ENCODE measurements around the gene CAPN12. TPM values are rescaled to one million over a fixed set of nuclear protein-coding genes. Genes with fewer than 3 reads are reported as not detected.

The CAPN12 gene
- total RNA-seq, 1 experiment from 2014 or later = 8.8 TPM

GRCh38 chr19:38697197-38697596 lies 47.1 kb downstream of the CAPN12 start:
- RAD21 ChIA-PET (ENCODE audit: low non-redundant PET in 1 of 2, low total read pairs in 2 of 2, uncharacterized antibody in 2 of 2, unreplicated experiment in 2 of 2) = no interaction called here
- DNase-seq (ENCODE audit: low read depth, low spot score) (no peak), ATAC-seq (no peak)
- intact Hi-C loops (cut with micrococcal nuclease) = no loop called here
- Histone ChIP-seq H4K20me1 (ENCODE audit: insufficient read depth) (no peaks in the 10 kb centered on the region), H3K79me2 (ENCODE audit: insufficient read depth, low read length) (peaks cover 100% of the 10 kb centered on the region), H3K9ac (ENCODE audit: low read length) (peak overlapping the region; percentile 32), H3K27me3 (ENCODE audit: insufficient read depth, low read length) (no peaks in the 10 kb centered on the region), H3K27ac (ENCODE audit: low read depth, low read length) (peak overlapping the region; percentile 13; the same call in 1 of the 2 replicates), H3K4me2 (ENCODE audit: low read length) (no peak overlapping the region), H3K36me3 (ENCODE audit: control insufficient read depth in 1 of 2, insufficient read depth in 2 of 2, low read length in 2 of 2) (peaks cover 8 to 63% of the 10 kb centered on the region in 2 experiments; a peak in 2 of 4 replicates), H3K9me2 (ENCODE audit: insufficient read depth) (no peaks in the 10 kb centered on the region), H3K4me1 (ENCODE audit: control insufficient read depth in 1 of 2, insufficient read depth in 2 of 2, low read length in 2 of 2) (peaks cover 25 to 60% of the 10 kb centered on the region in 2 experiments), H2AFZ (ENCODE audit: low read depth, low read length, poor library complexity, severe bottlenecking) (no peak overlapping the region), H3K9me3 (ENCODE audit: control insufficient read depth in 1 of 2, insufficient read depth in 1 of 2, low read depth in 1 of 2, low read length in 2 of 2) (no peaks in the 10 kb centered on the region), H3K4me3 (replicated peaks in 1 of 2; ENCODE audit: low read depth in 1 of 2, low read length in 2 of 2) (no peak overlapping the region)
- POLR2A ChIA-PET = no interaction called here
- no TSS peak for BruUV-seq (replicated peaks)
- CTCF ChIA-PET = no interaction called here
- TF ChIP-seq CTCF (IDR thresholded peaks at IDR 0.05 in 2 of 3, conservative IDR thresholded peaks at IDR 0.05 in 1 of 3; ENCODE audit: borderline replicate concordance in 1 of 3, insufficient read depth in 1 of 3, low read depth in 2 of 3, low read length in 2 of 3) (no peak), MAX (IDR thresholded peaks at IDR 0.05) (no peak)

GRCh38 chr19:38696729-38697055 lies 47.6 kb downstream of the CAPN12 start:
- ChIA-PET RAD21 (ENCODE audit: low non-redundant PET in 1 of 2, low total read pairs in 2 of 2, uncharacterized antibody in 2 of 2, unreplicated experiment in 2 of 2) (no interaction called here), CTCF (no interaction called here), POLR2A (no interaction called here)
- peak overlapping the region; percentile 32 for H3K9ac ChIP-seq (ENCODE audit: low read length)
- H3K27ac ChIP-seq (ENCODE audit: low read depth, low read length) = no peak overlapping the region
- no peak for ATAC-seq
- no peak overlapping the region for H3K4me3 ChIP-seq (replicated peaks in 1 of 2; ENCODE audit: low read depth in 1 of 2, low read length in 2 of 2)
- H3K4me2 ChIP-seq (ENCODE audit: low read length) = no peak overlapping the region
- no peaks in the 10 kb centered on the region for H3K27me3 ChIP-seq (ENCODE audit: insufficient read depth, low read length)
- no peaks in the 10 kb centered on the region for H3K9me3 ChIP-seq (ENCODE audit: control insufficient read depth in 1 of 2, insufficient read depth in 1 of 2, low read depth in 1 of 2, low read length in 2 of 2)
- H3K9me2 ChIP-seq (ENCODE audit: insufficient read depth) = no peaks in the 10 kb centered on the region
- no peak overlapping the region for H2AFZ ChIP-seq (ENCODE audit: low read depth, low read length, poor library complexity, severe bottlenecking)
- H3K4me1 ChIP-seq (ENCODE audit: control insufficient read depth in 1 of 2, insufficient read depth in 2 of 2, low read length in 2 of 2) = peaks cover 30 to 65% of the 10 kb centered on the region in 2 experiments
- H3K79me2 ChIP-seq (ENCODE audit: insufficient read depth, low read length) = peaks cover 100% of the 10 kb centered on the region
- intact Hi-C loops (cut with micrococcal nuclease) = no loop called here
- H4K20me1 ChIP-seq (ENCODE audit: insufficient read depth) = no peaks in the 10 kb centered on the region
- peaks cover 8 to 58% of the 10 kb centered on the region in 2 experiments; a peak in 2 of 4 replicates for H3K36me3 ChIP-seq (ENCODE audit: control insufficient read depth in 1 of 2, insufficient read depth in 2 of 2, low read length in 2 of 2)
- BruUV-seq (replicated peaks) = no TSS peak
- no peak for DNase-seq (ENCODE audit: low read depth, low spot score)
- TF ChIP-seq RAD21 (IDR thresholded peaks at IDR 0.05; ENCODE audit: low read depth) (no peak), JUND (IDR thresholded peaks at IDR 0.05) (no peak), CEBPB (IDR thresholded peaks at IDR 0.05; ENCODE audit: low read depth) (no peak), REST (IDR thresholded peaks at IDR 0.05; ENCODE audit: low read depth) (no peak), EGR1 (IDR thresholded peaks at IDR 0.05; ENCODE audit: low read depth) (no peak), ZBTB33 (IDR thresholded peaks at IDR 0.05; ENCODE audit: extremely low read depth, insufficient replicate concordance, low read length) (no peak), POLR2AphosphoS5 (IDR thresholded peaks at IDR 0.05; ENCODE audit: low read depth, low read length) (no peak), EZH2phosphoT487 (IDR thresholded peaks at IDR 0.05; ENCODE audit: borderline replicate concordance) (no peak), MAX (IDR thresholded peaks at IDR 0.05) (no peak), SIN3A (IDR thresholded peaks at IDR 0.05; ENCODE audit: low read depth) (no peak), ATF3 (IDR thresholded peaks at IDR 0.05) (no peak), SP1 (IDR thresholded peaks at IDR 0.05; ENCODE audit: low read depth) (no peak)
